Vagina (tissue), 2 donors: ENCODE measurements around the gene KCNK2.

Experiments
- POLR2A ChIP-seq, 2 donors: fragments of 450-650 bp; IDR thresholded peaks; one replicate each; pipeline ENCODE4 v1.6.1; 2017; ENCODE audit warnings: antibody characterized with exemption in 2 of 2, mild to moderate bottlenecking in 2 of 2, moderate library complexity in 2 of 2
- TF ChIP-seq, protein P1 (sequence below), 3 experiments: fragments of 450-650 bp in 2 of 3; fragments of 200-600 bp in 1 of 3; sonication (generic) in 1 of 3; IDR thresholded peaks; one replicate each; pipeline ENCODE4 v1.5.1; 2017 to 2019; ENCODE audit warnings: antibody characterized with exemption in 3 of 3, mild to moderate bottlenecking in 2 of 3, moderate library complexity in 2 of 3

GRCh38 chr1:215141460-215141859, 58.9 kb downstream of the KCNK2 start:
- no peak for TF ChIP-seq POLR2A (IDR thresholded peaks at IDR 0.05)
- TF ChIP-seq, protein P1, sequence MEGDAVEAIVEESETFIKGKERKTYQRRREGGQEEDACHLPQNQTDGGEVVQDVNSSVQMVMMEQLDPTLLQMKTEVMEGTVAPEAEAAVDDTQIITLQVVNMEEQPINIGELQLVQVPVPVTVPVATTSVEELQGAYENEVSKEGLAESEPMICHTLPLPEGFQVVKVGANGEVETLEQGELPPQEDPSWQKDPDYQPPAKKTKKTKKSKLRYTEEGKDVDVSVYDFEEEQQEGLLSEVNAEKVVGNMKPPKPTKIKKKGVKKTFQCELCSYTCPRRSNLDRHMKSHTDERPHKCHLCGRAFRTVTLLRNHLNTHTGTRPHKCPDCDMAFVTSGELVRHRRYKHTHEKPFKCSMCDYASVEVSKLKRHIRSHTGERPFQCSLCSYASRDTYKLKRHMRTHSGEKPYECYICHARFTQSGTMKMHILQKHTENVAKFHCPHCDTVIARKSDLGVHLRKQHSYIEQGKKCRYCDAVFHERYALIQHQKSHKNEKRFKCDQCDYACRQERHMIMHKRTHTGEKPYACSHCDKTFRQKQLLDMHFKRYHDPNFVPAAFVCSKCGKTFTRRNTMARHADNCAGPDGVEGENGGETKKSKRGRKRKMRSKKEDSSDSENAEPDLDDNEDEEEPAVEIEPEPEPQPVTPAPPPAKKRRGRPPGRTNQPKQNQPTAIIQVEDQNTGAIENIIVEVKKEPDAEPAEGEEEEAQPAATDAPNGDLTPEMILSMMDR (IDR thresholded peaks at IDR 0.05): no peak
